Peyer's patch (tissue), 4 donors: Measurements from ENCODE around the gene SCRN1.

ENCODE experiments used
- POLR2A ChIP-seq, 2 donors: fragments of 450-650 bp; IDR thresholded peaks; one replicate each; pipeline ENCODE4 v1.5.1; 2017; ENCODE audit warnings: antibody characterized with exemption in 2 of 2, mild to moderate bottlenecking in 2 of 2, moderate library complexity in 2 of 2
- TF ChIP-seq, protein P1 (sequence below), 6 experiments: fragments of 450-650 bp in 4 of 6; fragments of 200-600 bp in 2 of 6; sonication (generic) in 1 of 6; IDR thresholded peaks; one replicate each; pipeline ENCODE4 v1.5.1; 2017 to 2019; ENCODE audit warnings: antibody characterized with exemption in 6 of 6, mild to moderate bottlenecking in 3 of 6, moderate library complexity in 1 of 6

DNA sequence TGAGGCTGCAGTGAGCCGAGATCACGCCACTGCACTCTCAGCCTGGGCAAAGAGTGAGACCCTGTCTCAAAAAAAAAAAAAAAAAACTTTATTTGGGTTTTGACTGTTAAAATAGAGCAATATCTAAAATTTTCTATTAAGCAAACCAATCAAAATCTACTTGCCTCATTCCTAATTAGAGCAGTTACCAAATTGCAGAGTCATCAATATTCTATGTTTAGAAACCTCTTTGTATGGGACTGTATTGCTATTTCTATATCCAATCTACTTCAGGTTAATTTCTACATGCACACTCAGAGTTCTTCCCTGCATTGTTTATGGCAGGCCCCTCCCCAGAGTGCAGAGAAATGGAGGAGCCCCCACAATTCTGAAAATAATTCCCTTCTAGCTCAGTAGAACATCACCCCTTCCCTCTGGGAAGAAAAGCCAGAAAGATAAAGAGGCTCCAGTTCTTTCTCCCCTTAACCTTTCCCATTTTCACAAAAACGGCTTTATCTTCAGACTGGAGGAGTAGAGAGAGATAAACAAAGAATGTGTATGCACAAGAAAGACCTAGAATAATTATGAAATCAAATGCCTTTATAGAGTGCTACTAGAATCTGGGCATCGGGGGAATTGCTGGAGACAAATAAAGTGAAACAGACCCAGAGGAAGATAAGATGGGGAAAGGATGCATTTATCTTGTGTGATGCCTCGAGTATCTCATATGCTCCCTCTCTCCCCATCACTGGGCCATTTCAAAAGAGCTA is 17.9 kb downstream of the SCRN1 start:
- TF ChIP-seq, protein P1, sequence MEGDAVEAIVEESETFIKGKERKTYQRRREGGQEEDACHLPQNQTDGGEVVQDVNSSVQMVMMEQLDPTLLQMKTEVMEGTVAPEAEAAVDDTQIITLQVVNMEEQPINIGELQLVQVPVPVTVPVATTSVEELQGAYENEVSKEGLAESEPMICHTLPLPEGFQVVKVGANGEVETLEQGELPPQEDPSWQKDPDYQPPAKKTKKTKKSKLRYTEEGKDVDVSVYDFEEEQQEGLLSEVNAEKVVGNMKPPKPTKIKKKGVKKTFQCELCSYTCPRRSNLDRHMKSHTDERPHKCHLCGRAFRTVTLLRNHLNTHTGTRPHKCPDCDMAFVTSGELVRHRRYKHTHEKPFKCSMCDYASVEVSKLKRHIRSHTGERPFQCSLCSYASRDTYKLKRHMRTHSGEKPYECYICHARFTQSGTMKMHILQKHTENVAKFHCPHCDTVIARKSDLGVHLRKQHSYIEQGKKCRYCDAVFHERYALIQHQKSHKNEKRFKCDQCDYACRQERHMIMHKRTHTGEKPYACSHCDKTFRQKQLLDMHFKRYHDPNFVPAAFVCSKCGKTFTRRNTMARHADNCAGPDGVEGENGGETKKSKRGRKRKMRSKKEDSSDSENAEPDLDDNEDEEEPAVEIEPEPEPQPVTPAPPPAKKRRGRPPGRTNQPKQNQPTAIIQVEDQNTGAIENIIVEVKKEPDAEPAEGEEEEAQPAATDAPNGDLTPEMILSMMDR (IDR thresholded peaks at IDR 0.05), result no peak
- no peak for TF ChIP-seq POLR2A (IDR thresholded peaks at IDR 0.05)
